Fibroblast of the aortic adventitia (primary cell): ENCODE data around the gene FBXL13. TPM values are rescaled to one million over a fixed set of nuclear protein-coding genes. Genes with fewer than 3 reads are reported as not detected.
"Not testable (repeated sequence)": the region's sequence is repeated elsewhere in the genome, so short reads cannot be mapped to it uniquely, and the experiment has no call there.

Experiments used
- DNase-seq: peaks from one replicate; pipeline ENCODE4 v3.0.0-alpha.2; 2010; ENCODE audit warnings: low read depth
- H3K4me3 ChIP-seq: 2 replicates; pipeline ENCODE4 v1.5.1; 2011; ENCODE audit warnings: low read depth, mild to moderate bottlenecking, control low read depth, low read length, moderate library complexity
- total RNA-seq: library from RNA; depleted of rRNA; stranded (reverse); fragments of >200 nt; gene quantifications from 2 replicates; pipeline ENCODE4 v1.2.3, GENCODE V29; 2012; ENCODE audit warnings: low replicate concordance
- TF ChIP-seq, protein P1 (sequence below): IDR thresholded peaks from 2 replicates; pipeline ENCODE4 v1.5.1; 2011; ENCODE audit warnings: mild to moderate bottlenecking, low read length, control low read depth, inconsistent platforms; ENCODE audit not compliant: insufficient read depth

The FBXL13 gene
- total RNA-seq, 1 donor, result 3.4 TPM

DNA sequence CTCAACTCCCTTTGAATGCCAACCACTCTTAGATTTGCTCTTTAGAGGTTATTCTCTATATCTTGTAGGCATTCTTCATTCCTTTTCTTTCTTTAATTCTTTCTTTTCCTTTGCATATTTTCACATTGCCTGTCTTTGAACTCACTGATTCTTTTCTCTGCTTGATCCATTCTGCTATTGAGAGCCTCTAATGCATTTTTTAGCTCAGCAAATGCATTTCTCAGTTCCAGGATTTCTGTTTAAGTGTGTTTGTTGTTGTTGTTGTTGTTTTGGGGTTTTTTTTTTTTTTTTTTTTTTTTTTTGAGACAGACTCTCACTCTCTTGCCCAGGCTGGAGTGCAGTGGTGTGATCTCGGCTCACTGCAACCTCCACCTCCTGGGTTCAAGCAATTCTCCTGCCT lies 71.6 kb downstream of the FBXL13 start:
- TF ChIP-seq, protein P1, sequence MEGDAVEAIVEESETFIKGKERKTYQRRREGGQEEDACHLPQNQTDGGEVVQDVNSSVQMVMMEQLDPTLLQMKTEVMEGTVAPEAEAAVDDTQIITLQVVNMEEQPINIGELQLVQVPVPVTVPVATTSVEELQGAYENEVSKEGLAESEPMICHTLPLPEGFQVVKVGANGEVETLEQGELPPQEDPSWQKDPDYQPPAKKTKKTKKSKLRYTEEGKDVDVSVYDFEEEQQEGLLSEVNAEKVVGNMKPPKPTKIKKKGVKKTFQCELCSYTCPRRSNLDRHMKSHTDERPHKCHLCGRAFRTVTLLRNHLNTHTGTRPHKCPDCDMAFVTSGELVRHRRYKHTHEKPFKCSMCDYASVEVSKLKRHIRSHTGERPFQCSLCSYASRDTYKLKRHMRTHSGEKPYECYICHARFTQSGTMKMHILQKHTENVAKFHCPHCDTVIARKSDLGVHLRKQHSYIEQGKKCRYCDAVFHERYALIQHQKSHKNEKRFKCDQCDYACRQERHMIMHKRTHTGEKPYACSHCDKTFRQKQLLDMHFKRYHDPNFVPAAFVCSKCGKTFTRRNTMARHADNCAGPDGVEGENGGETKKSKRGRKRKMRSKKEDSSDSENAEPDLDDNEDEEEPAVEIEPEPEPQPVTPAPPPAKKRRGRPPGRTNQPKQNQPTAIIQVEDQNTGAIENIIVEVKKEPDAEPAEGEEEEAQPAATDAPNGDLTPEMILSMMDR, result no peak
- no peak overlapping the region for H3K4me3 ChIP-seq
- no peak for DNase-seq

DNA sequence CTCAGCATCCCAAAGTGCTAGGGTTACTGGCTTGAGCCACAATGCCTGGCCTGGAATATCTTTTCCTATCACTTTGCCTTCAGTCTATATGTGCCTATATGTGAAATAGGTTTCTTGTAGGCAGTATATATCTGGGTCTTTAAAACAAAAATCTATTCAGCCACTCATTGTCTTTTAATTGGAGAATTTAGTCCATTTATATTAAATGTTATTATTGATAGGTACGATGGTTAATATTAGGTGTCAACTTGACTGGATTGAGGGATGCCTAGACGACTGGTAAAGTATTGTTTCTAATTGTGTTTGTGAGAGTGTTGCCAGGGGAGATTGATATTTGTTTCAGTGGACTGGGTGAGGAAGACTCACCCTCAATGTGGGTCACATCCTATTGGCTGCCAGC lies 73.4 kb downstream of the FBXL13 start:
- no peak overlapping the region for H3K4me3 ChIP-seq
- DNase-seq, result no peak
- TF ChIP-seq, protein P1, result no peak

DNA sequence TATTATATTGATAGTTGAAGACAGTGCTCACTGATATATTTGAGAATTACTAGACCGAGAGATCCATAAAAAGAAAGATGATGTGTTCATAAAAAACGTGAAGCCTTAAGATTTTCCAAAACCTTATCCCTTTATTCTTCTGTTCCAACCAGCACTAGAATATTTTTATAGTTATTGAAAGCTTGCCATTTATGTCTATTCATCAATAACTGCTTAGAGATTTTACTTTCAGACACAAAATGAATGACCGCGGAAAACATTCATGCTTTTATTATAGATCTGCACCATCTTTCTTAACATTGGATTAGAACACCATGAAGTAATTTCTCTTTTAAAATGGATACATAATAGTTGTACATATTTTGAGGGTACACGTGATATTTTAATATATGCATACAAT lies 77.6 kb downstream of the FBXL13 start:
- H3K4me3 ChIP-seq, result no peak overlapping the region
- TF ChIP-seq, protein P1, result no peak
- DNase-seq, result no peak

DNA sequence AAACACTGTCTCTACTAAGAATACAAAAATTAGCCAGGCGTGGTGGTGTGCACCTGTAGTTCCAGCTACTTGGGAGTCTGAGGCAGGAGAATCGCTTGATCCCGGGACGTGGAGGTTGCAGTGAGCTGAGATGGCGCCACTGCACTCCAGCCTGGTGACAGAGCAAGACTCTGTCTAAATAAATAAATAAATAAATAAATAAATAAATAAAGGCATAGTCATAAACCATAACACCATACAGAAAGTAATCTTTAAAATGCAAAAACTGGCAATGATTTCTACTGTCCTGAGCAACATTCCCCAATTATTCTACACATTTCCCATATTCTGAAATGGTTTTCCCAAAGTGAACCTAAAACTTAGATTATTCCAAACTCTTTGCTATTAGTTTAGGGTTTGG lies 79.0 kb downstream of the FBXL13 start:
- H3K4me3 ChIP-seq, DNase-seq: not testable (repeated sequence)

DNA sequence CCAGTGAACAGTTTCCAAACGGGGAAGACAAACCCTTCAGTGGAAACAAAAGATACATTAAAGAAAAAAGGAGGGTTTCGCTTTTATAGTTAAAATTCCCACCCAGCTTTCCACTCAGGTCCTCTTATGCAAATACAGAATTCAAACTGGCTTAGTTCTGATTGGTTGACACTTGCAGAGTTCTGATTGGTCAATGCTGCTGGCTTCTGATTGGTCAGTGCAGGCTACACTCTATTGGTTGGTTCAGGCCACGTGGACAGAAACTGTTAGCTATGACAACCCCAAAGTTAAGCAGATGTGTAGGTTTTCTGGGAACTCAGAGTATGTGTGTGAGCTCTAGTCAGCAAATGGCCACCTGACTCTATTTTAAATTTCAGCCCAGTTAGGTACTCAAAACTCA lies 80.0 kb downstream of the FBXL13 start:
- H3K4me3 ChIP-seq, result no peak overlapping the region
- no peak for DNase-seq
- TF ChIP-seq, protein P1, result no peak

DNA sequence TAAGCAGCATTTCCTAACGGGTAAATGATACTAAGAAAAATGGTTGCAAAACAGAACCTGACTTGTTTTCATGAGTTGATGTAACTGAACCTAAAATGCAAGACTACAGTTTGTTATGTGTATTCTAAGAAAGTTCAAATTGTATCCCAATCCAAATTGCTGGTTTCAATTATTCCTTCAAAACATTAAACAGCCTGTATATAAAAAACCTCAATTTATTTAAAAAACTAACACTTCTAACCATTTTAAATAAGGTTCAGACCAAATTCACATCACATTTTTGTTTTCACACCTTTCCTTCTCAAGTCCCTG lies 80.9 kb downstream of the FBXL13 start:
- TF ChIP-seq, protein P1, result no peak
- no peak overlapping the region for H3K4me3 ChIP-seq
- no peak for DNase-seq

DNA sequence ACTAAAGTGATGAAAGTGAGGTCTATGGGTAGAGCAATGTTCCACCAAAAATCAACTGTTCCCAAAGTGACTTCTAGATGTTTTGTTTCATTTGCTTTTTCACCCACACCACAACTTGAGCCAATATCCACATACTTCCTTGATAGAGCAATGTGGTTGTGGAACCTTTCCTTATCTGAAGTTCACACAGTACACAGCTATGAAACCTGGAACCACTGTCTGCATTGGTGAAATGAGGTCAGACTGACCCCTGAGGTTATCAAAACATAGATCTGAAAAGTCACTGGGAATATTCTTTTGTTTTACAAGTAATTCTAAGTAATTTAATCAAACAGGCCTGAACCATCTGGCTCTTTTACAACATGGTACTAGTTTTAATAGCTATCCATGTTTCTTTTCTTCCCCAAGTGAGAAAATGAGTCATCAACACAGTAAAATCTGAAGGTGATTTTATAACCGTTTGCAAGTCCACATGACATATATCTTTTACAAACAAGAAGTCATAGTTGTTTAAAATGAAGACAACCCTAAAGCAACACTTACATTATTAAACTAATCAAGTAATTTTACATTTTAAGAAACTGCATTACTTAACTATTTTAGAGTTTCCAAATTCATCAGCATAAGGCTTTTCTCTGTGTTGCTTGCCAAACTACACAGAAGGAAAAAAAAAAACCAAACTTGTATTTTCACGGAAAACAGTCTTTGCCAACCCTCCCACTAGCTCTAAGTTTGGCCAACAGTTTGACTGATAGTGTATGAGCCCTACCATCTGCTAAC lies 81.5 kb downstream of the FBXL13 start:
- H3K4me3 ChIP-seq, result no peak overlapping the region
- peak; percentile 98 for DNase-seq
- TF ChIP-seq, protein P1, result no peak
